ENCODE data around the gene PLEKHG4B. TPM values are rescaled to one million over a fixed set of nuclear protein-coding genes. Genes with fewer than 3 reads are reported as not detected.

The PLEKHG4B gene
- total RNA-seq, 1 experiment from 2014 or later: 51.4 TPM

DNA sequence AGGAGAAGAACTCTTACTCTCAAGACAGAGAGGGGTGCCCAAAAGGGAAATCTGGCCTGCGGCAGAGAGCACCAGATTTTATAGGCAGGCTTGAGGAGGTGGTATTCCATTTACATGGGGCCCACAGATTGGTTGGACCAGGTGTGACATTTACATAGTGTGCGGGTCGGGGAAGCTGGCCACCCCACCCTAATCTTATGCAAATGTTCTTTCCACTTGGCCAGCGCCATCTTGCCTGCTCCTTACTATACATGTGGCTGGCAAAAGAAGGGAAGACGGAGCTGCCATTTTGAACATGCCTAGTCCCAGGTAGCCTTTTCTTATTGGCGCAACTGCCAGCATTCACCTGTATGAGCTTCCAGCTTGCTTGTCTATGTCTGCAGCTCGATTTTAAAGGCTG lies 34.8 kb downstream of the PLEKHG4B start:
- DNase-seq (ENCODE audit: low spot score): peak; percentile 49
- TF ChIP-seq ZNF396 (CRISPR knock-in tag; IDR thresholded peaks at IDR 0.05; ENCODE audit: borderline replicate concordance) (0 out of 2 replicates have a peak, but pooled peaks have one; percentile 15), TEAD1 (CRISPR knock-in tag; IDR thresholded peaks at IDR 0.05) (no peak)
- TF ChIP-seq, protein P1, sequence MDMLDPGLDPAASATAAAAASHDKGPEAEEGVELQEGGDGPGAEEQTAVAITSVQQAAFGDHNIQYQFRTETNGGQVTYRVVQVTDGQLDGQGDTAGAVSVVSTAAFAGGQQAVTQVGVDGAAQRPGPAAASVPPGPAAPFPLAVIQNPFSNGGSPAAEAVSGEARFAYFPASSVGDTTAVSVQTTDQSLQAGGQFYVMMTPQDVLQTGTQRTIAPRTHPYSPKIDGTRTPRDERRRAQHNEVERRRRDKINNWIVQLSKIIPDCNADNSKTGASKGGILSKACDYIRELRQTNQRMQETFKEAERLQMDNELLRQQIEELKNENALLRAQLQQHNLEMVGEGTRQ (CRISPR knock-in tag; IDR thresholded peaks at IDR 0.05): 0 out of 2 replicates have a peak, but pooled peaks have one; percentile 9
- ChIA-PET POLR2A (no interaction called here), CTCF (interaction anchor here (0.8 kb wide), 1 partner anchor 62 kb away, joined by 4 read pairs; no protein-coding TSS in a partner anchor)
- peaks cover 63% of the 10 kb centered on the region for H3K4me1 Mint-ChIP-seq
- no peaks in the 10 kb centered on the region for H3K27me3 Mint-ChIP-seq (ENCODE audit: low read depth)
- H3K27ac Mint-ChIP-seq: peak overlapping the region; percentile 83
- peak; percentile 94 for ATAC-seq
- H3K9me3 Mint-ChIP-seq: peaks cover 39% of the 10 kb centered on the region
- peaks cover 54% of the 10 kb centered on the region for H3K36me3 Mint-ChIP-seq
- peak overlapping the region; percentile 20 for H3K4me3 Mint-ChIP-seq

- Mint-ChIP-seq H3K4me3 (peak overlapping the region; percentile 6; the same call in 1 of the 2 replicates), H3K9me3 (peaks cover 33% of the 10 kb centered on the region), H3K27ac (peak overlapping the region; percentile 75), H3K27me3 (ENCODE audit: low read depth) (no peaks in the 10 kb centered on the region), H3K4me1 (peaks cover 73% of the 10 kb centered on the region), H3K36me3 (peaks cover 51% of the 10 kb centered on the region)
- POLR2A ChIA-PET: no interaction called here
- CTCF ChIA-PET: no interaction called here
- TF ChIP-seq ELF4 (CRISPR knock-in tag; IDR thresholded peaks at IDR 0.05; ENCODE audit: low read depth) (no peak), IRF2 (CRISPR knock-in tag; IDR thresholded peaks at IDR 0.05; ENCODE audit: borderline replicate concordance, low read depth) (no peak), FOXJ3 (CRISPR knock-in tag; IDR thresholded peaks at IDR 0.05; ENCODE audit: borderline replicate concordance) (no peak), JAZF1 (CRISPR knock-in tag; IDR thresholded peaks at IDR 0.05) (no peak)
- TF ChIP-seq, protein P2, sequence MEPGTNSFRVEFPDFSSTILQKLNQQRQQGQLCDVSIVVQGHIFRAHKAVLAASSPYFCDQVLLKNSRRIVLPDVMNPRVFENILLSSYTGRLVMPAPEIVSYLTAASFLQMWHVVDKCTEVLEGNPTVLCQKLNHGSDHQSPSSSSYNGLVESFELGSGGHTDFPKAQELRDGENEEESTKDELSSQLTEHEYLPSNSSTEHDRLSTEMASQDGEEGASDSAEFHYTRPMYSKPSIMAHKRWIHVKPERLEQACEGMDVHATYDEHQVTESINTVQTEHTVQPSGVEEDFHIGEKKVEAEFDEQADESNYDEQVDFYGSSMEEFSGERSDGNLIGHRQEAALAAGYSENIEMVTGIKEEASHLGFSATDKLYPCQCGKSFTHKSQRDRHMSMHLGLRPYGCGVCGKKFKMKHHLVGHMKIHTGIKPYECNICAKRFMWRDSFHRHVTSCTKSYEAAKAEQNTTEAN (CRISPR knock-in tag; IDR thresholded peaks at IDR 0.05): no peak
- TF ChIP-seq, protein P3, sequence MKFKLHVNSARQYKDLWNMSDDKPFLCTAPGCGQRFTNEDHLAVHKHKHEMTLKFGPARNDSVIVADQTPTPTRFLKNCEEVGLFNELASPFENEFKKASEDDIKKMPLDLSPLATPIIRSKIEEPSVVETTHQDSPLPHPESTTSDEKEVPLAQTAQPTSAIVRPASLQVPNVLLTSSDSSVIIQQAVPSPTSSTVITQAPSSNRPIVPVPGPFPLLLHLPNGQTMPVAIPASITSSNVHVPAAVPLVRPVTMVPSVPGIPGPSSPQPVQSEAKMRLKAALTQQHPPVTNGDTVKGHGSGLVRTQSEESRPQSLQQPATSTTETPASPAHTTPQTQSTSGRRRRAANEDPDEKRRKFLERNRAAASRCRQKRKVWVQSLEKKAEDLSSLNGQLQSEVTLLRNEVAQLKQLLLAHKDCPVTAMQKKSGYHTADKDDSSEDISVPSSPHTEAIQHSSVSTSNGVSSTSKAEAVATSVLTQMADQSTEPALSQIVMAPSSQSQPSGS (CRISPR knock-in tag; IDR thresholded peaks at IDR 0.05; ENCODE audit: borderline replicate concordance, low read depth): no peak
- ATAC-seq (no peak), DNase-seq (ENCODE audit: low spot score) (no peak)
These were observed 35.9 kb downstream of the PLEKHG4B start for GRCh38 chr5:127886-128285.

DNA sequence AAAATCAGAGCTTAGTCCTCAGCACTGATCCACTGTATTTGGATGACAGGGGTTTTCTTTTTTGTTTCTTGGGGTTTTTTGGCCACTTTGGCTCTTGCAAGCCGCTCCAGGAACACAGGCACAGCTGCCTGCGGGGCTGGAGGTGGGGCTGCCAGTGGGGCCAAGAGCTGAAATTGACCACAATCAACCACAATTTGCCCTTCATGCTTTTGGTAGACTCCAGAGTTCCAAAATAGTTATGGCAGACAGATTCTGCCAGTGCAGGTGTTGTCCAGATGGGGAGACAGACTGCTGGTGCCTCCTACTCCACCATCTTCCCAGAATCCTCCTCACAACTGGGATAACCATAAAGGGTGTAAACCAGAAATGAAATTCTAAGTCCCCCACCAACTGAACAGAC lies 36.5 kb downstream of the PLEKHG4B start:
- Mint-ChIP-seq H3K4me1 (peaks cover 75% of the 10 kb centered on the region), H3K4me3 (0 out of 2 replicates have a peak overlapping the region, but pooled peaks have one; percentile 4), H3K27ac (peak overlapping the region; percentile 78), H3K27me3 (ENCODE audit: low read depth) (no peaks in the 10 kb centered on the region), H3K9me3 (peaks cover 31% of the 10 kb centered on the region), H3K36me3 (peaks cover 52% of the 10 kb centered on the region)
- POLR2A ChIA-PET: no interaction called here
- CTCF ChIA-PET: no interaction called here
- no peak for TF ChIP-seq ETV6 (CRISPR knock-in tag; IDR thresholded peaks at IDR 0.05)
- no peak for TF ChIP-seq ZNF396 (CRISPR knock-in tag; IDR thresholded peaks at IDR 0.05; ENCODE audit: borderline replicate concordance)
- TF ChIP-seq, protein P4, sequence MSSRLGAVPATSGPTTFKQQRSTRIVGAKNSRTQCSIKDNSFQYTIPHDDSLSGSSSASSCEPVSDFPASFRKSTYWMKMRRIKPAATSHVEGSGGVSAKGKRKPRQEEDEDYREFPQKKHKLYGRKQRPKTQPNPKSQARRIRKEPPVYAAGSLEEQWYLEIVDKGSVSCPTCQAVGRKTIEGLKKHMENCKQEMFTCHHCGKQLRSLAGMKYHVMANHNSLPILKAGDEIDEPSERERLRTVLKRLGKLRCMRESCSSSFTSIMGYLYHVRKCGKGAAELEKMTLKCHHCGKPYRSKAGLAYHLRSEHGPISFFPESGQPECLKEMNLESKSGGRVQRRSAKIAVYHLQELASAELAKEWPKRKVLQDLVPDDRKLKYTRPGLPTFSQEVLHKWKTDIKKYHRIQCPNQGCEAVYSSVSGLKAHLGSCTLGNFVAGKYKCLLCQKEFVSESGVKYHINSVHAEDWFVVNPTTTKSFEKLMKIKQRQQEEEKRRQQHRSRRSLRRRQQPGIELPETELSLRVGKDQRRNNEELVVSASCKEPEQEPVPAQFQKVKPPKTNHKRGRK (CRISPR knock-in tag; IDR thresholded peaks at IDR 0.05; ENCODE audit: borderline replicate concordance): no peak
- ATAC-seq (no peak), DNase-seq (ENCODE audit: low spot score) (no peak)

DNA sequence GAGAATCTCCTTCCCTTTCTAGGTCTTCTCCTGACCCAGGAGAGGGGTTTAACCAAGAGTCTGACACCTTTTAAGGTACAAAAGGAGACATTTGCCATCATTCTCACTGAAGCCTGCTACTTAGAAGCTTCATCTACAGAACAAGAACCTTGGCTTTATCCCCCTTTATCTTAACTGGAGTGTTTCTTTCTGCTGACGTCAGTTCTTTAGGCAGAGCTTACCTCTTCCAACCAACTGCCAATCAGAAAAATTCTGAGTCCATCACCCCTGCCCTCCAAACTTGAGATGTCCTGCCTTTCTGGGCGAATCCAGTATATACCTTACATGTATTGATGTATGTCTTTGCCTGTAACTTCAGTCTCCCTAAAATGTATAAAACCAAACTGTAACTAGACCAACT lies 37.2 kb downstream of the PLEKHG4B start:
- ATAC-seq (no peak), DNase-seq (ENCODE audit: low spot score) (no peak)
- Mint-ChIP-seq H3K27me3 (ENCODE audit: low read depth) (no peaks in the 10 kb centered on the region), H3K9me3 (peaks cover 25% of the 10 kb centered on the region), H3K4me3 (no peak overlapping the region; the same call in 1 of the 2 replicates), H3K27ac (peak overlapping the region; percentile 86), H3K4me1 (peaks cover 75% of the 10 kb centered on the region), H3K36me3 (peaks cover 47% of the 10 kb centered on the region)
- POLR2A ChIA-PET: interaction anchor here (0.9 kb wide), 1 partner anchor 40 kb away, joined by 3 read pairs; no protein-coding TSS in a partner anchor
- CTCF ChIA-PET: interaction anchor here (0.7 kb wide), 1 partner anchor 9 kb away, joined by 3 read pairs; no protein-coding TSS in a partner anchor
- TF ChIP-seq ZBTB21 (CRISPR knock-in tag; IDR thresholded peaks at IDR 0.05; ENCODE audit: borderline replicate concordance): no peak
- TF ChIP-seq PRRX2 (CRISPR knock-in tag; IDR thresholded peaks at IDR 0.05): no peak
- no peak for TF ChIP-seq USF1 (CRISPR knock-in tag; IDR thresholded peaks at IDR 0.05)
- TF ChIP-seq ZNF121 (CRISPR knock-in tag; IDR thresholded peaks at IDR 0.05): no peak
- TF ChIP-seq, protein P1 (CRISPR knock-in tag; IDR thresholded peaks at IDR 0.05): no peak
- no peak for TF ChIP-seq FOXK1 (CRISPR knock-in tag; IDR thresholded peaks at IDR 0.05)
- no peak for TF ChIP-seq E2F5 (CRISPR knock-in tag; IDR thresholded peaks at IDR 0.05)
- no peak for TF ChIP-seq JUN (CRISPR knock-in tag; IDR thresholded peaks at IDR 0.05)
- no peak for TF ChIP-seq ZNF423 (CRISPR knock-in tag; IDR thresholded peaks at IDR 0.05)
- TF ChIP-seq, protein P5, sequence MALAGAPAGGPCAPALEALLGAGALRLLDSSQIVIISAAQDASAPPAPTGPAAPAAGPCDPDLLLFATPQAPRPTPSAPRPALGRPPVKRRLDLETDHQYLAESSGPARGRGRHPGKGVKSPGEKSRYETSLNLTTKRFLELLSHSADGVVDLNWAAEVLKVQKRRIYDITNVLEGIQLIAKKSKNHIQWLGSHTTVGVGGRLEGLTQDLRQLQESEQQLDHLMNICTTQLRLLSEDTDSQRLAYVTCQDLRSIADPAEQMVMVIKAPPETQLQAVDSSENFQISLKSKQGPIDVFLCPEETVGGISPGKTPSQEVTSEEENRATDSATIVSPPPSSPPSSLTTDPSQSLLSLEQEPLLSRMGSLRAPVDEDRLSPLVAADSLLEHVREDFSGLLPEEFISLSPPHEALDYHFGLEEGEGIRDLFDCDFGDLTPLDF (CRISPR knock-in tag; IDR thresholded peaks at IDR 0.05): no peak

Measured in WTC11 (cell line).